CD4-positive, alpha-beta T cell (primary cell): ENCODE data around the gene ATOX1. TPM values are rescaled to one million over a fixed set of nuclear protein-coding genes. Genes with fewer than 3 reads are reported as not detected.

Experiments
- ATAC-seq: fragments of 200-7000 bp; cut with Tn5 transposase; one replicate; pipeline ENCODE4 v1.10.0; 2022; ENCODE audit warnings: mild to moderate bottlenecking; ENCODE audit not compliant: poor library complexity
- CTCF ChIA-PET: fragments of 350-600 bp; sonication (Branson Sonifier 250); formaldehyde crosslinking; loops from one replicate; lab custom pipeline; 2021; ENCODE audit warnings: antibody characterized with exemption, inconsistent platforms; lab: Charles Lee
- POLR2A ChIA-PET: fragments of 350-600 bp; sonication (Branson Sonifier 250); formaldehyde crosslinking; loops from one replicate; lab custom pipeline; 2021; ENCODE audit warnings: antibody characterized with exemption, inconsistent platforms; lab: Charles Lee
- DNase-seq, 14 experiments: peaks; one replicate each; pipeline ENCODE4 v3.0.0-alpha.2; 2013 to 2020; ENCODE audit warnings: mixed read lengths in 2 of 14
- H3K27ac ChIP-seq, 2 donors: one replicate each; pipeline versions ENCODE4 v1.5.1 to v1.7.0; 2013; ENCODE audit warnings: low read length in 2 of 2, low read depth in 1 of 2, mild to moderate bottlenecking in 1 of 2
- H3K27me3 ChIP-seq, 2 experiments: 1 replicate in 1 of 2; 2 replicates in 1 of 2; pipeline versions ENCODE4 v1.6.1 to v1.7.0; 2013; ENCODE audit warnings: low read length in 2 of 2, control low read depth in 1 of 2, mild to moderate bottlenecking in 1 of 2, moderate library complexity in 1 of 2; ENCODE audit not compliant: insufficient read depth in 2 of 2, control insufficient read depth in 1 of 2
- H3K36me3 ChIP-seq: one replicate; pipeline ENCODE4 v1.6.1; 2013; ENCODE audit warnings: low read length, control low read depth; ENCODE audit not compliant: insufficient read depth
- H3K4me1 ChIP-seq: one replicate; pipeline ENCODE4 v1.6.1; 2013; ENCODE audit warnings: low read length, control low read depth; ENCODE audit not compliant: insufficient read depth
- H3K4me3 ChIP-seq: one replicate; pipeline ENCODE4 v1.5.1; 2013; ENCODE audit warnings: mild to moderate bottlenecking, low read length, moderate library complexity
- H3K9me3 ChIP-seq, 2 experiments: 1 replicate in 1 of 2; 2 replicates in 1 of 2; pipeline versions ENCODE4 v1.6.1 to v1.7.0; 2013; ENCODE audit warnings: low read length in 2 of 2, mild to moderate bottlenecking in 2 of 2, control low read depth in 1 of 2, moderate library complexity in 1 of 2; ENCODE audit not compliant: control insufficient read depth in 1 of 2, insufficient read depth in 1 of 2
- H3K27ac Mint-ChIP-seq: one replicate; pipeline ENCODE4 v1.8.0; 2020; ENCODE audit warnings: mixed read lengths
- H3K27me3 Mint-ChIP-seq: one replicate; pipeline ENCODE4 v1.8.0; 2021; ENCODE audit warnings: mixed read lengths
- H3K36me3 Mint-ChIP-seq: one replicate; pipeline ENCODE4 v1.8.0; 2021; ENCODE audit warnings: low read depth, mixed read lengths
- H3K4me1 Mint-ChIP-seq: one replicate; pipeline ENCODE4 v1.8.0; 2021; ENCODE audit warnings: low read depth, mixed read lengths
- H3K4me3 Mint-ChIP-seq: one replicate; pipeline ENCODE4 v1.8.0; 2020; ENCODE audit warnings: mild to moderate bottlenecking, mixed read lengths
- H3K9me3 Mint-ChIP-seq: one replicate; pipeline ENCODE4 v1.8.0; 2020; ENCODE audit warnings: mixed read lengths
- CTCF ChIP-seq: fragments of 200-600 bp; IDR thresholded peaks from one replicate; pipeline ENCODE4 v1.8.0; 2022; ENCODE audit warnings: antibody characterized with exemption, mild to moderate bottlenecking
- intact Hi-C, 2 experiments: fragments of 100-400 bp; cut with DNase I in 1 of 2; cut with micrococcal nuclease in 1 of 2; formaldehyde crosslinking; loops; one replicate each; pipeline versions ENCODE4 v1.15.1 to v1.9.0; 2023 to 2025; cut with DNase I, micrococcal nuclease
- total RNA-seq, 174 experiments: library from RNA in 2 of 174; stranded (reverse) in 2 of 174; gene quantifications; one replicate each; pipeline ENCODE4 v1.2.3 and lab custom pipeline; 2021 to 2026

The ATOX1 gene
- total RNA-seq, 2 experiments from 2014 or later, result 11.2 to 13.3 TPM

DNA sequence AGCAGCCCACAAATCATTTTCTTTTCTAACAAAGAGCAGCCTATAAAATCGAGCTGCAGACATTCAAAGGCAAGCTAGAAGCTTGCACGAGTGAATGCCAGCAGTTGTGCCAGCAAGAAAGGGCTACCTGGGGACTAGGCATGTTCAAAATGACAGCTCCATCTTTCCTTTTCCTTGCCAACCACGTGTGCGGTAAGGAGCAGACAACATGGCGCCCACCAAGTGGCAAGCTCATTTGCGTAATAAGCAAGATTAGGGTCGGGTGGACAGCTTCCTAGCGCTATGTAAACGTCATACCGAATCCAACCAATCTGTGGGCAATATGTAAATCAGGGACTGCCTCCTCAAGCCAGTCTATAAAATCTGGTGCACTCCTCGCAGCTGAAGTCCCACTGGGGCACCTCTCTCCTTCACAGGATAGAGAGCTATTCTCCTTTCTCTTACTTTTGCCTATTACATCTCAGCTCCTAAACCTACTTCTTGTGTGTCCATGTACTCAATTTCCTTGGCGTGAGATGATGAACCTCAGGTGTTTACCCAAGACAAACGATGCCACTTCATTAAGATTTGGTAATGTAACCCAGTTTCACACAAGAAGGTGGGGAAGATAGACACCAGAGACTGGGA, 49.2 kb downstream of the ATOX1 start:
- H3K9me3 ChIP-seq, result peaks cover 0 to 3% of the 10 kb centered on the region in 2 experiments
- H3K27me3 ChIP-seq, result no peaks in the 10 kb centered on the region
- H3K27ac ChIP-seq, result no peak overlapping the region
- intact Hi-C loops, result no loop called here
- no peak overlapping the region for H3K4me3 Mint-ChIP-seq
- ChIA-PET POLR2A (no interaction called here), CTCF (interaction anchor here (0.6 kb wide), 1 partner anchor 25 kb away, joined by 3 read pairs; no protein-coding TSS in a partner anchor)
- no peak overlapping the region for H3K27ac Mint-ChIP-seq
- H3K4me3 ChIP-seq, result no peak overlapping the region
- no peaks in the 10 kb centered on the region for H3K36me3 ChIP-seq
- peaks cover 6% of the 10 kb centered on the region for H3K27me3 Mint-ChIP-seq
- H3K4me1 ChIP-seq, result no peaks in the 10 kb centered on the region
- ATAC-seq, result no peak
- no peaks in the 10 kb centered on the region for H3K9me3 Mint-ChIP-seq
- H3K4me1 Mint-ChIP-seq, result no peaks in the 10 kb centered on the region
- DNase-seq, result no peak
- H3K36me3 Mint-ChIP-seq, result no peaks in the 10 kb centered on the region
- no peak for TF ChIP-seq CTCF

DNA sequence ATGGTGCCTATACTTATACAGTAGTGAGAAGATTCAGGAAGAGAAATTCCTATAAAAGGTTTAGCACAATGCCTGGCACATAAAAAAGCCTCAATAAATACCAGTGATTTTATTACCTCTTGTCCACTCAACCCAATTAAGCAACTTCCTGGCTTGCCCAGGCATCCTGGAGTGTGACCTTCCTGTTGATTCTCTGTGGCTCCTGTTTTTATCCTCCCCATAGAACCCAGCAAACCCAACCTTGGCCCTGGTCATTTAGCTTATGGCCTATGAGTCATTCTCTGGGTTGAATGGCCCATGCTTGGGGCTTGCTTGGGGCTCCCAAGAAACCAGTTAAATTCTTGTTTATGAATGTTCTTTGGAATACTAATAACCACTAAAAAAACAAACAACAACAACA, 50.3 kb downstream of the ATOX1 start:
- CTCF ChIA-PET, result no interaction called here
- no peaks in the 10 kb centered on the region for H3K9me3 Mint-ChIP-seq
- TF ChIP-seq CTCF, result no peak
- H3K36me3 Mint-ChIP-seq, result no peaks in the 10 kb centered on the region
- intact Hi-C loops, result no loop called here
- POLR2A ChIA-PET, result no interaction called here
- DNase-seq (no peak), ATAC-seq (no peak)
- no peaks in the 10 kb centered on the region for H3K4me1 ChIP-seq
- no peak overlapping the region for H3K4me3 Mint-ChIP-seq
- no peak overlapping the region for H3K4me3 ChIP-seq
- H3K27ac Mint-ChIP-seq, result no peak overlapping the region
- H3K27ac ChIP-seq, result no peak overlapping the region
- H3K36me3 ChIP-seq, result no peaks in the 10 kb centered on the region
- H3K27me3 Mint-ChIP-seq, result peaks cover 6% of the 10 kb centered on the region
- H3K9me3 ChIP-seq, result no peaks in the 10 kb centered on the region
- H3K4me1 Mint-ChIP-seq, result no peaks in the 10 kb centered on the region
- no peaks in the 10 kb centered on the region for H3K27me3 ChIP-seq

DNA sequence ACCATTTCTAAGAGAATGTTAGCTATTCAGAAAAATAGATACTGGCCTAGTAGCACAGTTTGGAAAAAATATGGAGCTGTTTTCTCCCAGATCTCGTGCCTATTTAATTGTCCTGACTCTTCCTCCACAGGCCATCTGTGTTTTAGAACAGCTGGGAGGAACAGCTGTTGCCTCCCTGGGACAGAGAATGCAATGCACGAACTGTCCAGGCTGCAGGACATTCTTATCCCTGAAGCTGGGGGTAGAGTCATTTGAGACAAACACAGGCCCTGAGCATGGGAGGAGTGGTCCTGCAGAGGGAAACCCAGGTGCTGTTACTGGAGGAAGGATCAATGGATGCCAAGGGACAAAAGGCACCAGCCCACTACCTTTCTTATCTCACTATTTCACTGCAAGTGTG, 50.9 kb downstream of the ATOX1 start:
- H3K9me3 ChIP-seq, result no peaks in the 10 kb centered on the region
- no peaks in the 10 kb centered on the region for H3K36me3 ChIP-seq
- ATAC-seq, result no peak
- Mint-ChIP-seq H3K27ac (no peak overlapping the region), H3K9me3 (no peaks in the 10 kb centered on the region), H3K36me3 (no peaks in the 10 kb centered on the region), H3K27me3 (peaks cover under 1% of the 10 kb centered on the region), H3K4me3 (no peak overlapping the region), H3K4me1 (no peaks in the 10 kb centered on the region)
- ChIA-PET CTCF (no interaction called here), POLR2A (no interaction called here)
- TF ChIP-seq CTCF, result no peak
- no peak overlapping the region for H3K4me3 ChIP-seq
- no peak for DNase-seq
- no peaks in the 10 kb centered on the region for H3K27me3 ChIP-seq
- intact Hi-C loops, result no loop called here
- no peak overlapping the region for H3K27ac ChIP-seq
- no peaks in the 10 kb centered on the region for H3K4me1 ChIP-seq
